Smooth muscle cell (in vitro differentiated cells): Measurements from ENCODE around the gene SLC6A1. TPM values are rescaled to one million over a fixed set of nuclear protein-coding genes. Genes with fewer than 3 reads are reported as not detected.

Source experiments
- DNase-seq: peaks from one replicate; lab custom pipeline; 2025; ENCODE audit not compliant: unreplicated experiment; lab: John Stamatoyannopoulos, UW
- H2AFZ ChIP-seq: fragments of 200-600 bp; sonication (generic); 2 replicates; pipeline ENCODE4 v1.6.0; 2016; ENCODE audit warnings: antibody characterized with exemption, low read depth, mild to moderate bottlenecking
- H3F3A ChIP-seq: fragments of 200-600 bp; sonication (generic); 2 replicates; pipeline ENCODE4 v1.6.0; 2017; ENCODE audit warnings: antibody characterized with exemption, low read depth
- H3K27ac ChIP-seq: fragments of 200-600 bp; sonication (generic); 2 replicates; pipeline ENCODE4 v1.5.1; 2016; ENCODE audit warnings: low read depth, mild to moderate bottlenecking
- H3K27me3 ChIP-seq: fragments of 200-600 bp; sonication (generic); 2 replicates; pipeline ENCODE4 v1.6.1; 2016; ENCODE audit warnings: low read depth, mild to moderate bottlenecking
- H3K36me3 ChIP-seq: fragments of 200-600 bp; sonication (generic); 2 replicates; pipeline ENCODE4 v1.5.1; 2016; ENCODE audit warnings: low read depth
- H3K4me1 ChIP-seq: fragments of 200-600 bp; sonication (generic); 2 replicates; pipeline ENCODE4 v1.5.1; 2016; ENCODE audit warnings: low read depth
- H3K4me2 ChIP-seq: fragments of 200-600 bp; sonication (generic); 2 replicates; pipeline ENCODE4 v1.6.0; 2016; ENCODE audit warnings: mild to moderate bottlenecking
- H3K4me3 ChIP-seq: fragments of 200-600 bp; sonication (generic); 2 replicates; pipeline ENCODE4 v1.5.1; 2016; ENCODE audit warnings: mild to moderate bottlenecking
- H3K79me2 ChIP-seq: fragments of 200-600 bp; sonication (generic); 2 replicates; pipeline ENCODE4 v1.6.0; 2016; ENCODE audit warnings: low read depth, mild to moderate bottlenecking
- H3K9ac ChIP-seq: fragments of 200-600 bp; sonication (generic); 2 replicates; pipeline ENCODE4 v1.6.0; 2016; ENCODE audit warnings: low read depth
- H3K9me3 ChIP-seq: fragments of 200-600 bp; sonication (generic); replicated peaks from 2 replicates; pipeline ENCODE4 v1.5.1; 2016; ENCODE audit warnings: low read depth
- H4K20me1 ChIP-seq: fragments of 200-600 bp; sonication (generic); 2 replicates; pipeline ENCODE4 v1.6.0; 2016; ENCODE audit warnings: low read depth
- CTCF ChIP-seq: fragments of 200-600 bp; sonication (generic); IDR thresholded peaks from 2 replicates; pipeline ENCODE4 v1.5.1; 2017; ENCODE audit warnings: borderline replicate concordance, mild to moderate bottlenecking, antibody characterized with exemption; ENCODE audit not compliant: insufficient read depth, poor library complexity, severe bottlenecking
- WGBS: methylation state at CpG from one replicate; pipeline ENCODE4 v1.1.7; 2016; ENCODE audit warnings: low lambda C conversion rate; 5-methylcytosine and 5-hydroxymethylcytosine counted together
- polyA plus RNA-seq: library from polyadenylated mRNA; unstranded; fragments of >200 nt; fragmentation: Nextera tagmentation; extraction: Ambion mirVana; gene quantifications from 2 replicates; pipeline ENCODE4 v1.2.1, GENCODE V29; 2016
- total RNA-seq: library from RNA; depleted of rRNA; stranded (reverse); fragments of >200 nt; gene quantifications from 2 replicates; pipeline ENCODE4 v1.2.3, GENCODE V29; 2014

Gene SLC6A1
- total and polyA plus RNA-seq, 2 experiments from 2014 or later, result 0.26 to 0.40 TPM

- no peaks in the 10 kb centered on the region for H3K79me2 ChIP-seq
- peaks cover 18% of the 10 kb centered on the region for H3K27me3 ChIP-seq
- H2AFZ ChIP-seq, result no peak overlapping the region
- 86% methylated on average over 19 of the region's 19 CpGs for WGBS
- H4K20me1 ChIP-seq, result no peaks in the 10 kb centered on the region
- H3K4me3 ChIP-seq, result no peak overlapping the region
- H3K4me1 ChIP-seq, result no peaks in the 10 kb centered on the region
- DNase-seq, result no peak
- no peaks in the 10 kb centered on the region for H3K9me3 ChIP-seq
- no peaks in the 10 kb centered on the region for H3K36me3 ChIP-seq
- no peak overlapping the region for H3K4me2 ChIP-seq
- H3K9ac ChIP-seq, result no peak overlapping the region
- no peak for TF ChIP-seq CTCF
- H3K27ac ChIP-seq, result no peak overlapping the region
- H3F3A ChIP-seq, result no peaks in the 10 kb centered on the region
These were observed 43.4 kb downstream of the SLC6A1 start for GRCh38 chr3:11035757-11036505.

- Histone ChIP-seq H3K27me3 (peaks cover 22% of the 10 kb centered on the region), H3K4me1 (no peaks in the 10 kb centered on the region), H3K27ac (no peak overlapping the region), H4K20me1 (no peaks in the 10 kb centered on the region), H3K4me3 (no peak overlapping the region), H3F3A (no peaks in the 10 kb centered on the region), H3K36me3 (no peaks in the 10 kb centered on the region), H3K9ac (no peak overlapping the region), H2AFZ (no peak overlapping the region), H3K79me2 (no peaks in the 10 kb centered on the region), H3K4me2 (no peak overlapping the region), H3K9me3 (no peaks in the 10 kb centered on the region)
- no peak for TF ChIP-seq CTCF
- 94% methylated on average over 24 of the region's 24 CpGs for WGBS
- DNase-seq, result no peak
These were observed 44.8 kb downstream of the SLC6A1 start for GRCh38 chr3:11037241-11037873.

- Histone ChIP-seq H3K36me3 (no peaks in the 10 kb centered on the region), H3K27me3 (peaks cover 22% of the 10 kb centered on the region), H3K27ac (no peak overlapping the region), H3K4me2 (no peak overlapping the region), H3F3A (no peaks in the 10 kb centered on the region), H3K79me2 (no peaks in the 10 kb centered on the region), H3K4me1 (no peaks in the 10 kb centered on the region), H3K9ac (no peak overlapping the region), H3K9me3 (no peaks in the 10 kb centered on the region), H2AFZ (no peak overlapping the region), H3K4me3 (no peak overlapping the region), H4K20me1 (no peaks in the 10 kb centered on the region)
- TF ChIP-seq CTCF, result no peak
- no peak for DNase-seq
- WGBS, result 88% methylated on average over 11 of the region's 11 CpGs
These were observed 45.4 kb downstream of the SLC6A1 start for GRCh38 chr3:11037976-11038375.
